ENCODE results near the gene APC2. TPM values are rescaled to one million over a fixed set of nuclear protein-coding genes. Genes with fewer than 3 reads are reported as not detected.

APC2 gene
- total RNA-seq, 1 experiment from 2014 or later: 0.68 TPM

DNA sequence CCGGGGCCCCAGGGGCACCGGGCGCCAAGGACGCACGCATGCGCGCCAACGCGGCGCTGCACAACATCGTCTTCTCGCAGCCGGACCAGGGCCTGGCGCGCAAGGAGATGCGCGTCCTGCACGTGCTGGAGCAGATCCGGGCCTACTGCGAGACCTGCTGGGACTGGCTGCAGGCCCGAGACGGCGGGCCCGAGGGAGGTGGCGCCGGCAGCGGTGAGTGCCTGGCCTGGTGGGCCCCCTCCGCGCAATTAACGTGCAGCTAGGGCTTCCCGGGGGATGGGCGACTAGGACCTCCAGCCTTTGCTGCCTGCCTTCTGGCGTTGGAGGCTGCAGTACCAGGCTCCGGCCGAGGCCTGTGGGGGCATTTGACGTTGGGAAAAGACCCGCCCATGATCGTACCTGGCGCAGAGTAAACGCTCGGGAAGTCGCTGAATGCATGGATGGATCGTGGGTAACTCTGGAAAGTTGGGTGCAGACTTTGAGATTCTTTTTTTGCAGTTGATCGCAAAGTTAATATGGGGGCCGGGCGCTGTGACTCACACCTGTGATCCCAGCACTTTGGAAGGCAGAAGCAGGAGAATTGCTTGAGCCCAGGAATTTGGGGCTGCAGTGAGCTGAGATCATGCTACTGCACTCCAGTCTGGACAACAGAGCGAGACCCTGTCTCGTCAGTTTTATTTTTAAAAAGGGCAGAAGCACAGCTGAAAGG is 7.3 kb downstream of the APC2 start:
- Mint-ChIP-seq H3K27ac (no peak overlapping the region), H3K36me3 (ENCODE audit: insufficient read depth in 1 of 3, low read depth in 3 of 3) (peaks cover 0 to 13% (median 5%) of the 10 kb centered on the region in 3 experiments; a peak in 2 of 7 replicates), H3K4me3 (no peak overlapping the region), H3K27me3 (ENCODE audit: low read depth) (peaks cover 67% of the 10 kb centered on the region), H3K4me1 (peaks cover 7 to 19% of the 10 kb centered on the region in 2 experiments), H3K9me3 (no peaks in the 10 kb centered on the region)
- Histone ChIP-seq H2BK15ac (ENCODE audit: low read depth, low read length) (no peak overlapping the region), H2AK5ac (ENCODE audit: insufficient read length, low read length) (no peak overlapping the region), H2BK12ac (ENCODE audit: insufficient read length, low read depth, low read length) (no peak overlapping the region), H3K23ac (ENCODE audit: insufficient read length, low read depth, low read length) (no peak overlapping the region), H3K4me2 (ENCODE audit: insufficient read depth, insufficient read length, low read length) (no peak overlapping the region), H2BK20ac (ENCODE audit: low read depth, low read length, poor library complexity, severe bottlenecking) (no peak overlapping the region), H4K20me1 (ENCODE audit: control insufficient read depth, insufficient read depth, insufficient read length) (no peaks in the 10 kb centered on the region), H3K27me3 (ENCODE audit: insufficient read depth, low read length) (no peaks in the 10 kb centered on the region; the same call in 1 of the 2 replicates), H3K23me2 (ENCODE audit: insufficient read length, low read depth, low read length, poor library complexity, severe bottlenecking) (peaks cover 8% of the 10 kb centered on the region), H2BK5ac (ENCODE audit: insufficient read length, low read length) (no peak overlapping the region), H3K9ac (ENCODE audit: extremely low read depth, insufficient read length, low read length) (no peak overlapping the region), H3K27ac (ENCODE audit: insufficient read length, low read depth, low read length) (no peak overlapping the region), H3K9me3 (ENCODE audit: control insufficient read depth, low read depth, low read length) (no peaks in the 10 kb centered on the region), H2BK120ac (ENCODE audit: low read depth, low read length, poor library complexity, severe bottlenecking) (no peak overlapping the region), H3K4ac (ENCODE audit: low read depth, low read length) (no peak overlapping the region), H3K18ac (ENCODE audit: insufficient read length, low read depth, low read length) (no peak overlapping the region), H3K14ac (ENCODE audit: insufficient read depth, low read length) (no peak overlapping the region; the same call in 1 of the 2 replicates), H3K56ac (ENCODE audit: insufficient read length, low read depth, low read length) (no peak overlapping the region), H3T11ph (ENCODE audit: low read length) (no peak overlapping the region), H3K4me1 (ENCODE audit: insufficient read depth, low read length) (no peaks in the 10 kb centered on the region; the same call in 1 of the 2 replicates), H3K79me2 (ENCODE audit: insufficient read depth, low read length) (no peaks in the 10 kb centered on the region), H2AFZ (ENCODE audit: low read length) (no peak overlapping the region), H4K5ac (ENCODE audit: insufficient read length, low read depth, low read length) (no peak overlapping the region), H4K8ac (replicated peaks; ENCODE audit: insufficient read length, low read depth, low read length) (no peak overlapping the region), H3K79me1 (ENCODE audit: insufficient read depth, low read depth, low read length, poor library complexity, severe bottlenecking) (no peaks in the 10 kb centered on the region), H4K91ac (ENCODE audit: insufficient read length, low read depth, low read length) (no peak overlapping the region)
- DNase-seq: peak; percentile 76
- TF ChIP-seq, protein P1, sequence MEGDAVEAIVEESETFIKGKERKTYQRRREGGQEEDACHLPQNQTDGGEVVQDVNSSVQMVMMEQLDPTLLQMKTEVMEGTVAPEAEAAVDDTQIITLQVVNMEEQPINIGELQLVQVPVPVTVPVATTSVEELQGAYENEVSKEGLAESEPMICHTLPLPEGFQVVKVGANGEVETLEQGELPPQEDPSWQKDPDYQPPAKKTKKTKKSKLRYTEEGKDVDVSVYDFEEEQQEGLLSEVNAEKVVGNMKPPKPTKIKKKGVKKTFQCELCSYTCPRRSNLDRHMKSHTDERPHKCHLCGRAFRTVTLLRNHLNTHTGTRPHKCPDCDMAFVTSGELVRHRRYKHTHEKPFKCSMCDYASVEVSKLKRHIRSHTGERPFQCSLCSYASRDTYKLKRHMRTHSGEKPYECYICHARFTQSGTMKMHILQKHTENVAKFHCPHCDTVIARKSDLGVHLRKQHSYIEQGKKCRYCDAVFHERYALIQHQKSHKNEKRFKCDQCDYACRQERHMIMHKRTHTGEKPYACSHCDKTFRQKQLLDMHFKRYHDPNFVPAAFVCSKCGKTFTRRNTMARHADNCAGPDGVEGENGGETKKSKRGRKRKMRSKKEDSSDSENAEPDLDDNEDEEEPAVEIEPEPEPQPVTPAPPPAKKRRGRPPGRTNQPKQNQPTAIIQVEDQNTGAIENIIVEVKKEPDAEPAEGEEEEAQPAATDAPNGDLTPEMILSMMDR (conservative IDR thresholded peaks at IDR 0.05): peak; percentile 42; the same call in 1 of the 3 replicates
- no CpG with 5 or more reads among the region's 48 CpGs for WGBS (ENCODE audit: extremely low coverage, insufficient read length, low lambda C conversion rate)
